Trophoblast cell (in vitro differentiated cells and primary cell): ENCODE results near the gene DDX28.

Source experiments
- DNase-seq, 2 donors: peaks; one replicate each; pipeline ENCODE4 v3.0.0-alpha.2; 2016
- H2AFZ ChIP-seq: 2 replicates; pipeline ENCODE4 v1.6.1; 2013; ENCODE audit warnings: low read length, moderate library complexity, mild to moderate bottlenecking; ENCODE audit not compliant: insufficient read depth, poor library complexity
- H2AK5ac ChIP-seq: 2 replicates; pipeline ENCODE4 v1.6.1; 2013; ENCODE audit warnings: mild to moderate bottlenecking, low read length
- H2BK120ac ChIP-seq: 2 replicates; pipeline ENCODE4 v1.6.1; 2013; ENCODE audit warnings: low read length, mild to moderate bottlenecking, moderate library complexity; ENCODE audit not compliant: insufficient read depth, poor library complexity
- H2BK12ac ChIP-seq: 2 replicates; pipeline ENCODE4 v1.6.1; 2013; ENCODE audit warnings: mild to moderate bottlenecking, low read length, moderate library complexity
- H2BK5ac ChIP-seq: 2 replicates; pipeline ENCODE4 v1.6.1; 2013; ENCODE audit warnings: low read length, low read depth, moderate library complexity, mild to moderate bottlenecking; ENCODE audit not compliant: poor library complexity
- H3K14ac ChIP-seq: 2 replicates; pipeline ENCODE4 v1.6.1; 2013; ENCODE audit warnings: mild to moderate bottlenecking, low read length
- H3K18ac ChIP-seq: 2 replicates; pipeline ENCODE4 v1.6.1; 2013; ENCODE audit warnings: mild to moderate bottlenecking, low read length
- H3K23ac ChIP-seq: 2 replicates; pipeline ENCODE4 v1.6.1; 2013; ENCODE audit warnings: low read length
- H3K27ac ChIP-seq: 2 replicates; pipeline ENCODE4 v1.5.1; 2013; ENCODE audit warnings: low read depth, mild to moderate bottlenecking, inconsistent platforms, low read length, moderate library complexity
- H3K27me3 ChIP-seq: 2 replicates; pipeline ENCODE4 v1.6.1; 2013; ENCODE audit warnings: inconsistent platforms, mild to moderate bottlenecking, low read length, moderate library complexity; ENCODE audit not compliant: insufficient read depth
- H3K36me3 ChIP-seq, 2 experiments: 1 replicate in 1 of 2; 2 replicates in 1 of 2; pipeline ENCODE4 v1.6.1; 2013; ENCODE audit warnings: low read length in 2 of 2, mild to moderate bottlenecking in 2 of 2, moderate library complexity in 1 of 2; ENCODE audit not compliant: insufficient read depth in 2 of 2, control insufficient read depth in 1 of 2
- H3K4ac ChIP-seq: 2 replicates; pipeline ENCODE4 v1.6.1; 2013; ENCODE audit warnings: low read depth, mild to moderate bottlenecking, low read length, moderate library complexity
- H3K4me1 ChIP-seq, 2 experiments: 1 replicate in 1 of 2; 2 replicates in 1 of 2; pipeline ENCODE4 v1.6.1; 2013; ENCODE audit warnings: low read length in 2 of 2, mild to moderate bottlenecking in 2 of 2, moderate library complexity in 1 of 2; ENCODE audit not compliant: insufficient read depth in 2 of 2, control insufficient read depth in 1 of 2
- H3K4me2 ChIP-seq: 2 replicates; pipeline ENCODE4 v1.6.1; 2013; ENCODE audit warnings: inconsistent platforms, mild to moderate bottlenecking, low read length, moderate library complexity
- H3K4me3 ChIP-seq: 2 replicates; pipeline ENCODE4 v1.5.1; 2013; ENCODE audit warnings: mild to moderate bottlenecking, low read depth, low read length, inconsistent platforms
- H3K79me1 ChIP-seq: one replicate; pipeline ENCODE4 v1.6.1; 2013; ENCODE audit warnings: low read length
- H3K79me2 ChIP-seq: 2 replicates; pipeline ENCODE4 v1.6.1; 2013; ENCODE audit warnings: low read length, mild to moderate bottlenecking; ENCODE audit not compliant: control insufficient read depth, insufficient read depth, poor library complexity
- H3K9ac ChIP-seq: 2 replicates; pipeline ENCODE4 v1.6.1; 2013; ENCODE audit warnings: mild to moderate bottlenecking, low read length
- H3K9me3 ChIP-seq: 2 replicates; pipeline ENCODE4 v1.6.1; 2013; ENCODE audit warnings: low read depth, mild to moderate bottlenecking, control low read depth, inconsistent platforms, low read length; ENCODE audit not compliant: insufficient read depth
- H4K12ac ChIP-seq: 2 replicates; pipeline ENCODE4 v1.6.1; 2013; ENCODE audit warnings: low read depth, mild to moderate bottlenecking, low read length, moderate library complexity
- H4K8ac ChIP-seq: 2 replicates; pipeline ENCODE4 v1.6.1; 2013; ENCODE audit warnings: low read depth, mild to moderate bottlenecking, low read length, moderate library complexity
- H4K91ac ChIP-seq: one replicate; pipeline ENCODE4 v1.6.1; 2013; ENCODE audit warnings: low read depth, mild to moderate bottlenecking, low read length, moderate library complexity
- WGBS: extraction: QIAGEN DNeasy Blood & Tissue Kit; methylation state at CpG from one replicate; pipeline ENCODE4 v1.1.7; 2013; ENCODE audit warnings: missing lambda C conversion rate; ENCODE audit not compliant: insufficient read length, insufficient coverage; ENCODE audit errors: extremely low coverage; 5-methylcytosine and 5-hydroxymethylcytosine counted together

The DDX28 gene

DNA sequence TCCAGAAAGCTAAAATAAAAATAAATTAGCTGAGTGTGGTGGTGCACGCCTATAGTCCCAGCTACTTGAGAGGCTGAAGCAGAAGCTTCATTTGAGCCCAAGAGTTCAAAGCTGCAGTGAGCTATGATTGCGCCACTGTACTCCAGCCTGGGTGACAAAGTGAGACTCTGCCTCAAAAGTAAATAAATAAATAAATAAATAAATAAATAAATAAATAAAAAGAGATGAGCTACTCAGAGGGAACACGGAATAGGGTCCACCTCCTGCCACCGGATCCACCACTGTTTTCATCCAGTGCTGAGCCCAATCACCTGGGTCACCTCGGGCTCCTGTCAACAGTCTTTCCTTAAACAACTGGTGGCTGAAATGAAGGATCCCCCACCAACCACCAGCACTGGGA, 36.1 kb downstream of the DDX28 start:
- Histone ChIP-seq H2BK5ac (no peak overlapping the region), H2BK12ac (no peak overlapping the region), H3K23ac (no peak overlapping the region), H4K12ac (no peak overlapping the region), H3K9ac (no peak overlapping the region), H3K79me1 (no peaks in the 10 kb centered on the region), H4K8ac (no peak overlapping the region), H3K36me3 (no peaks in the 10 kb centered on the region), H3K4me3 (no peak overlapping the region), H3K27ac (no peak overlapping the region), H3K14ac (no peak overlapping the region), H3K4ac (no peak overlapping the region), H4K91ac (no peak overlapping the region), H3K79me2 (no peaks in the 10 kb centered on the region), H3K4me2 (no peak overlapping the region), H3K4me1 (peaks cover 0 to 3% of the 10 kb centered on the region in 2 experiments), H2AFZ (no peak overlapping the region), H3K18ac (no peak overlapping the region), H2AK5ac (no peak overlapping the region), H3K9me3 (no peaks in the 10 kb centered on the region), H3K27me3 (no peaks in the 10 kb centered on the region), H2BK120ac (no peak overlapping the region)
- no CpG with 5 or more reads among the region's 5 CpGs for WGBS
- DNase-seq, result no peak

DNA sequence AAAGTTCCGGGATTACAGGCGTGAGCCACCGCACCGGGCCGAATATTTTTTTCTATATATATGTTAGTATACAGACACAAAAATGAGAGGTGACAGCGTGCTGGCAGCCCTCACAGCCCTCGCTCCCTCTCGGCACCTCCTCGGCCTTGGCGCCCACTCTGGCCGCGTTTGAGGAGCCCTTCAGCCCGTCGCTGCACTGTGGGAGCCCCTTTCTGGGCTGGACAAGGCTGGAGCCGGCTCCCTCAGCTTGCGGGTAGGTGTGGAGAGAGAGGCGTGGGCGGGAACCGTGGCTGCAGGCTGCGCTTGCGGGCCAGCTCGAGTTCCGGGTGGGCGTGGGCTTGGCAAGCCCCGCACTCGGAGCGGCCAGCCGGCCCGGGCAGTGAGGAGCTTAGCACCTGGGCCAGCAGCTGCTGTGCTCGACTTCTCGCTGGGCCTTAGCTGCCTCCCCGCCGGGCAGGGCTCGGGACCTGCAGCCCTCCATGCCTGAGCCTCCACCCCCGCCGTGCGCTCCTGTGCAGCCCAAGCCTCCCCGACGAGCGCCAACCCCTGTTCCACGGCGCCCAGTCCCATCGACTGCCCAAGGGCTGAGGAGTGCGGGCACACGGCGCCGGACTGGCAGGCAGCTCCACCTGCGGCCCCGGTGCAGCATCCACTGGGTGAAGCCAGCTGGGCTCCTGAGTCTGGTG, 40.9 kb downstream of the DDX28 start:
- H2BK120ac ChIP-seq, result no peak overlapping the region
- H3K4me3 ChIP-seq, result no peak overlapping the region

DNA sequence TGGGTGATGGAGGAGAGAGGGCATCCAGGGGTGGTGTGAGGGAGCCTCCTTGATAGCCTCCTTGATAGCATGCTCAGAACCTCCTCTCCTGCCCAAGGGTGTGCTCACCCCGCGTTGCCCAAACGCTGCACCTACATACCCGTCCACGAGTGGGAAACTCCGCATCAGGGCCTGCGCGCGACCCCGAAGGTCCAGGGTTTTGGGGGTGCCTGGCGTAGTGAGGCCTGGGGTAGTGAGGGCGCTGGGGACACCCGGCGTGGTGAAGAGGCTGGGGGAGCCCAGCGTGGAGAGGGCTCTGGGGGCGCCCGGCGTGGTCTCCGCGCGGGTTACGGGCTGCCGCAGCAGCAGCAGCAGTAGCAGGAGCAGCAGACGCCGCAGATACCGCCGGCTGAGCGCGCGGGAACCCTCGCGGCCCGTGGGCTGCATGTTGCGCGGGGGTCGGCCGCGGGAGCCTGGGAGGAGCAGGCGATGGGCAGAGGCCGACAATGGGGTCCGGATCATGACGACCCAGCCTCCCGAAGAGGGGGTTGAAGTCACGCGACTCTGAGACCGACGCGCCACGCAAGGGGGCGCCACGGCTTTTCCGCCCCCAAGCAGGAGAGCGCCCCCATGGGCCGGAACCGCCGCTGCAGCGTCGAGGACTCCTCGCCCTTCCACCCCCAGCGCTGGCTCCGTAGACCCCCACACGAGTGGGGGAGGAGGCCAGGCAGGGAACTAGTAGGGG, 42.9 kb downstream of the DDX28 start, which contains the start of gene DPEP3:
DPEP3 (minus strand) TSS at position 545 of the 724 bp plus-strand sequence; CDS start at position 426, 119 bp downstream.
- Histone ChIP-seq H3K79me2 (no peaks in the 10 kb centered on the region), H2AK5ac (no peak within 1 kb of the TSS), H3K9me3 (peaks cover 3% of the 10 kb centered on the region), H3K18ac (no peak within 1 kb of the TSS), H4K12ac (no peak within 1 kb of the TSS), H2BK12ac (no peak within 1 kb of the TSS), H3K4me2 (no peak within 1 kb of the TSS), H3K9ac (no peak within 1 kb of the TSS), H2BK5ac (no peak within 1 kb of the TSS), H2BK120ac (no peak within 1 kb of the TSS), H3K14ac (no peak within 1 kb of the TSS), H3K27me3 (no peaks in the 10 kb centered on the region), H3K23ac (no peak within 1 kb of the TSS), H3K4me3 (no peak within 1 kb of the TSS), H3K4ac (no peak within 1 kb of the TSS), H4K91ac (no peak within 1 kb of the TSS), H3K4me1 (no peaks in the 10 kb centered on the region), H4K8ac (no peak within 1 kb of the TSS), H3K27ac (no peak within 1 kb of the TSS), H3K36me3 (no peaks in the 10 kb centered on the region), H3K79me1 (no peaks in the 10 kb centered on the region), H2AFZ (no peak within 1 kb of the TSS)
- DNase-seq, result no peak
- no CpG with 5 or more reads among the region's 62 CpGs for WGBS

More for the DNA sequence above, 40.9 kb downstream of the DDX28 start:
- no peak overlapping the region for H2AFZ ChIP-seq
- H3K23ac ChIP-seq, result no peak overlapping the region
- H2BK12ac ChIP-seq, result no peak overlapping the region
- H3K9me3 ChIP-seq, result no peaks in the 10 kb centered on the region
- H4K8ac ChIP-seq, result no peak overlapping the region
- H3K27ac ChIP-seq, result no peak overlapping the region
- no peak overlapping the region for H3K4ac ChIP-seq
- H2BK5ac ChIP-seq, result no peak overlapping the region
- H3K9ac ChIP-seq, result no peak overlapping the region
- no peaks in the 10 kb centered on the region for H3K79me2 ChIP-seq
- no peak for DNase-seq
- H4K91ac ChIP-seq, result no peak overlapping the region
- H3K36me3 ChIP-seq, result no peaks in the 10 kb centered on the region
- no peak overlapping the region for H3K18ac ChIP-seq
- H3K27me3 ChIP-seq, result no peaks in the 10 kb centered on the region
- H3K79me1 ChIP-seq, result no peaks in the 10 kb centered on the region
- H4K12ac ChIP-seq, result no peak overlapping the region
- H3K4me1 ChIP-seq, result no peaks in the 10 kb centered on the region
- no peak overlapping the region for H3K4me2 ChIP-seq
- no CpG with 5 or more reads among the region's 49 CpGs for WGBS
- H3K14ac ChIP-seq, result no peak overlapping the region
- H2AK5ac ChIP-seq, result no peak overlapping the region

DNA sequence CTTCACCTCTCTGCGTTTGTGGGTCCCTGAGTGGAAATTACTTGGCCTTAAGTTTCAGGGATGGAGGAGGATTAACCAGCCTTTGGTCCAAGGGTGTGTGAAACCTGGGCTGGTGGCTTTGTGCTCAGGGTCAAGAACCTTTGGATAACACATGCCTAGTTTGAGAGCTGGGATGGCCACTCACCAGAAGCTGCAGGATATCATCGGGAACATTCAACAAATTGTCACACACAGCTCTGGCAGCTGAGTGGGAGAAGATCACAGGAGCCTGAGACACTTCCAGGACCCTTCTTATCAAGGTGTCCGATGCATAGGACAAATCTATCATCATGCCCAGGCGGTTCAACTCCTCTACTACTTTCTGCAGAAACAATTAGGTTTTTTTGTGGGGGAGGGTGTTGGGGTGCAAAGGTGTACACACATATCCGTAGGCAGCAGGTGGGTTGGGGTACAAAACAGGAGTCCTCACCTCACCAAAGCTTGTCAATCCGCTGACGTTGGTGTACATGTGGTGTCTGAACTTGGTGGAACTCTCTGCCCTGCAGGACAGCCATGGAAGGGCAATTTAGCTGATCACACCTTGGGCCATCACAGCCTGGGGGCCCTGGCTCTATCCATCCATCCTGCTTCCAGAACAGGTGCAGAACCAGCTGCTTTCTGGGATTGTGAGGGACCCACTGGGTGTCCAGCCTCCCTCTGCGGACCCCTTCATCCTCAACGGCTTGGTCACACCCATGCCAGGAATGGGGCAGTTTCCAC, 45.4 kb downstream of the DDX28 start:
- H2AFZ ChIP-seq, result no peak overlapping the region
- H3K14ac ChIP-seq, result no peak overlapping the region
- H4K8ac ChIP-seq, result no peak overlapping the region
- DNase-seq, result no peak
- no peak overlapping the region for H3K18ac ChIP-seq
- H3K23ac ChIP-seq, result no peak overlapping the region
- H3K79me2 ChIP-seq, result no peaks in the 10 kb centered on the region
- H2AK5ac ChIP-seq, result no peak overlapping the region
- H3K9me3 ChIP-seq, result peaks cover 3% of the 10 kb centered on the region
- H4K91ac ChIP-seq, result no peak overlapping the region
- no peak overlapping the region for H4K12ac ChIP-seq
- no peaks in the 10 kb centered on the region for H3K27me3 ChIP-seq
- H3K4me1 ChIP-seq, result no peaks in the 10 kb centered on the region
- H2BK5ac ChIP-seq, result no peak overlapping the region
- no peak overlapping the region for H3K4me2 ChIP-seq
- no peaks in the 10 kb centered on the region for H3K36me3 ChIP-seq
- no CpG with 5 or more reads among the region's 9 CpGs for WGBS
- no peaks in the 10 kb centered on the region for H3K79me1 ChIP-seq
- H3K27ac ChIP-seq, result no peak overlapping the region
- no peak overlapping the region for H3K4me3 ChIP-seq
- no peak overlapping the region for H2BK12ac ChIP-seq
- H3K4ac ChIP-seq, result no peak overlapping the region
- H2BK120ac ChIP-seq, result no peak overlapping the region
- no peak overlapping the region for H3K9ac ChIP-seq
